ENCODE results near the gene FBXW9. TPM values are rescaled to one million over a fixed set of nuclear protein-coding genes. Genes with fewer than 3 reads are reported as not detected.
"Not testable (repeated sequence)": the region's sequence is repeated elsewhere in the genome, so short reads cannot be mapped to it uniquely, and the experiment has no call there.

The FBXW9 gene
- total RNA-seq, 1 donor from 2014 or later = 4.0 TPM

DNA sequence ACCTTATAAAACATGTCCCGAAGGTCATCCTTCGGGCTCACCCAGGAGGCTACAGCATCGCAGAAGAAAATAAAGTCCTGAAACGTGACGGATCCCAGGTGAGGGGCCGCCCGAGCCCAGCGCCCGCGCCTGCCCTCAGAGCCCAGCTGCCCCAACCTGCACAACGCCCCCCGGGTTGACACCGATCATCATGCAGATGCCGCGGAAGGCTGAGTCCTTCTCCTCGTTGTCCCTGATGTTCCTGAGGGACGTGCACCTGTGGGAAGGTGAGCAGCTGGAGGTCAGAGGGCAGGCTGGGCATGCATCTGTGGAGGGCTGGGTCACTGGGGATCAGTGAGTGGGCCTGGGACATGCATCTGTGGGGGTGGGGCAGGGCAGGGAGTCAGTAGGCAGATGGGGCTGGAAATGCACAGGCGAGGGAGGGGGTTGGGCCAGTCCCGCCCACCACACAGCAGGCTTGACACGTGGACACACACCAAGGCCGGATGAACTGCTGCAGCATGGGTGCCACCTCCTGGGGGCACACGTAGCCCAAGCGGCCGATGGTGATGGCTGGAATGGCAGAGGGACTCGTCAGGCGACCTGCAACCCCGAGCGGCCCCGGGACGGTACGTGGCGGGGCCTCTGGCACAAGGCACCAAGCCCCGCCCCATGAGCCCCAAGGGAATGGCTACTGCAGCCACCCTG, 5.3 kb upstream of the FBXW9 start:
- H3K27ac Mint-ChIP-seq = no peak overlapping the region
- Histone ChIP-seq H3K4me3 (no peak overlapping the region), H3K9ac (no peak overlapping the region), H3K4me1 (peaks cover 10% of the 10 kb centered on the region), H2AFZ (replicated peaks) (no peak overlapping the region), H3F3A (ENCODE audit: low read depth) (peaks cover 69% of the 10 kb centered on the region), H3K36me3 (no peaks in the 10 kb centered on the region), H3K4me2 (no peak overlapping the region), H4K20me1 (ENCODE audit: low read depth) (no peaks in the 10 kb centered on the region), H3K9me3 (ENCODE audit: low read depth) (no peaks in the 10 kb centered on the region), H3K79me2 (ENCODE audit: low read depth) (peaks cover 6% of the 10 kb centered on the region), H3K27me3 (no peaks in the 10 kb centered on the region), H3K27ac (no peak overlapping the region)
- TF ChIP-seq EZH2phosphoT487 (IDR thresholded peaks at IDR 0.05) (no peak), EZH2 (IDR thresholded peaks at IDR 0.05) (no peak)
- TF ChIP-seq, protein P1, sequence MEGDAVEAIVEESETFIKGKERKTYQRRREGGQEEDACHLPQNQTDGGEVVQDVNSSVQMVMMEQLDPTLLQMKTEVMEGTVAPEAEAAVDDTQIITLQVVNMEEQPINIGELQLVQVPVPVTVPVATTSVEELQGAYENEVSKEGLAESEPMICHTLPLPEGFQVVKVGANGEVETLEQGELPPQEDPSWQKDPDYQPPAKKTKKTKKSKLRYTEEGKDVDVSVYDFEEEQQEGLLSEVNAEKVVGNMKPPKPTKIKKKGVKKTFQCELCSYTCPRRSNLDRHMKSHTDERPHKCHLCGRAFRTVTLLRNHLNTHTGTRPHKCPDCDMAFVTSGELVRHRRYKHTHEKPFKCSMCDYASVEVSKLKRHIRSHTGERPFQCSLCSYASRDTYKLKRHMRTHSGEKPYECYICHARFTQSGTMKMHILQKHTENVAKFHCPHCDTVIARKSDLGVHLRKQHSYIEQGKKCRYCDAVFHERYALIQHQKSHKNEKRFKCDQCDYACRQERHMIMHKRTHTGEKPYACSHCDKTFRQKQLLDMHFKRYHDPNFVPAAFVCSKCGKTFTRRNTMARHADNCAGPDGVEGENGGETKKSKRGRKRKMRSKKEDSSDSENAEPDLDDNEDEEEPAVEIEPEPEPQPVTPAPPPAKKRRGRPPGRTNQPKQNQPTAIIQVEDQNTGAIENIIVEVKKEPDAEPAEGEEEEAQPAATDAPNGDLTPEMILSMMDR (IDR thresholded peaks at IDR 0.05) = no peak
- no peak overlapping the region for H3K4me3 Mint-ChIP-seq
- no peaks in the 10 kb centered on the region for H3K9me3 Mint-ChIP-seq
- no peak for DNase-seq (ENCODE audit: low spot score)
- peaks cover 2% of the 10 kb centered on the region for H3K27me3 Mint-ChIP-seq (ENCODE audit: insufficient read depth, low read depth)
- H3K4me1 Mint-ChIP-seq = peaks cover 9% of the 10 kb centered on the region
- peaks cover 16% of the 10 kb centered on the region for H3K36me3 Mint-ChIP-seq

DNA sequence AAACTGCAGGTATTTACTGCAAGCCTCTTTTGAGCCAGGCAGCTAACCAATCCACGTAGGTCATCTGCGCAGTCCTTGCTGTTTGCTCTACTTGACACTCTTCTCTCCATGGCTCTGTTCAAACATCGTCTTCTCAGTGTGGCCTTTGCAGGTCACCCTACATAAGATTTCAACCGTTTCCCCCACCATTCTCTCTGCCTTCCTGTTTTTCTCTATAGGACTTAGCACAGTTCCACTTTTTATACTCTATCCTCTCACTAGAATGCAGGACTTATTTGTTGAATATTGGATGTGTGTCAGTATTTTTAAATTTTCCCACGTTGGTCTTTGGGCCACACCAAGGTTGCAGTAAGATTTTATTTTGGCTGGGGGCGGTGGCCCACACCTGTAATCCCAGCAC, 1.7 kb upstream of the FBXW9 start:
- Mint-ChIP-seq H3K9me3 (no peaks in the 10 kb centered on the region), H3K4me3 (peak overlapping the region; percentile 79), H3K36me3 (peaks cover 7% of the 10 kb centered on the region), H3K4me1 (peaks cover 10% of the 10 kb centered on the region), H3K27me3 (ENCODE audit: insufficient read depth, low read depth) (peaks cover 2% of the 10 kb centered on the region), H3K27ac (no peak overlapping the region)
- no peaks in the 10 kb centered on the region for H3K9me3 ChIP-seq (ENCODE audit: low read depth)
- no peak for TF ChIP-seq EZH2phosphoT487 (IDR thresholded peaks at IDR 0.05)
- TF ChIP-seq EZH2 (IDR thresholded peaks at IDR 0.05) = no peak
- TF ChIP-seq, protein P1 (IDR thresholded peaks at IDR 0.05) = no peak
- no peak overlapping the region for H2AFZ ChIP-seq (replicated peaks)
- no peaks in the 10 kb centered on the region for H3K36me3 ChIP-seq
- H3K27ac ChIP-seq = no peak overlapping the region
- peaks cover 6% of the 10 kb centered on the region for H3K79me2 ChIP-seq (ENCODE audit: low read depth)
- no peaks in the 10 kb centered on the region for H4K20me1 ChIP-seq (ENCODE audit: low read depth)
- no peak overlapping the region for H3K9ac ChIP-seq
- H3K4me1 ChIP-seq = peaks cover 14% of the 10 kb centered on the region
- no peak for DNase-seq (ENCODE audit: low spot score)
- no peak overlapping the region for H3K4me3 ChIP-seq
- H3K27me3 ChIP-seq = no peaks in the 10 kb centered on the region
- H3F3A ChIP-seq (ENCODE audit: low read depth) = peaks cover 50% of the 10 kb centered on the region
- no peak overlapping the region for H3K4me2 ChIP-seq

DNA sequence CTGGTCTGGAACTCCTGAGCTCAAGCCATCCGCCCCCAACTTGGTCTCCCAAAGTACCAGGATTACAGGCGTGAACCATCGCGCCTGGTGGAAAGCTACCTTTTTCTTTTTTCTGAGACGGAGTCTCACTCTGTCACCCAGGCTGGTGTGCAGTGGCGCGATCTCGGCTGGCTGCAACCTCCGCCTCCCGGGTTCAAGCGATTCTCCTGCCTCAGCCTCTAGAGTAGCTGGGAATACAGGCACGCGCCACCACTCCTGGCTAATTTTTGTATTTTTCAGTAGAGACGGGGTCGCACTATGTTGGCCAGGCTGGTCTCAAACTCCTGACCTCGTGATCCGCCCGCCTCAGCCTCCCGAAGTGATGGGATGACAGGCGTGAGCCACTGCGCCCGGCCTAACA, 994 bp upstream of the FBXW9 start:
- H3K4me2 ChIP-seq = peak overlapping the region; percentile 84
- H3K36me3 Mint-ChIP-seq = not testable (repeated sequence)

DNA sequence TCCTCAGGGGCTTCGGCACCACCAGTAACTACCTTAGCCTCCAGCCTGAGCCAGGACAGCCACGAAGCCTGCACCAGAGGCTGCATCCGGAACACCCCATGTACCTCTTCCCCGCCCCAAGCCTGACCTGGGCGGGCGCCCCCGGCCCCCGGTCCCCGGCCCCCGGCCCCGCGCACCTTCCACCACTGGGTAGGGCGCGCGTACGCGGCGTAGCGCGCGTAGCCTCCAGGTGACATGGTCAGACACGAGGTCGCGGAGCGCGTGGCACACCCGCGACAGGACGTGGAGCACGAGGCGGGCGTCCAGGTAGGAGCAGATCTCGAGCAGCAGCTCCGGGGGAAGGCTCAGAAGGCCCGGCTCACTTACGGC, 450 bp downstream of the FBXW9 start:
- Histone ChIP-seq H3K9me3 (ENCODE audit: low read depth) (no peaks in the 10 kb centered on the region), H3K4me1 (peaks cover 7% of the 10 kb centered on the region), H3K9ac (peak overlapping the region; percentile 64), H2AFZ (replicated peaks) (peak overlapping the region; percentile 58), H3K27me3 (no peaks in the 10 kb centered on the region), H4K20me1 (ENCODE audit: low read depth) (no peaks in the 10 kb centered on the region), H3K36me3 (no peaks in the 10 kb centered on the region), H3K79me2 (ENCODE audit: low read depth) (no peaks in the 10 kb centered on the region), H3F3A (ENCODE audit: low read depth) (peaks cover 36% of the 10 kb centered on the region), H3K27ac (no peak overlapping the region), H3K4me3 (peak overlapping the region; percentile 82), H3K4me2 (peak overlapping the region; percentile 84)
- DNase-seq (ENCODE audit: low spot score) = no peak
- H3K4me3 Mint-ChIP-seq = peak overlapping the region; percentile 94
- H3K27ac Mint-ChIP-seq = no peak overlapping the region
- TF ChIP-seq EZH2phosphoT487 (IDR thresholded peaks at IDR 0.05) = no peak
- no peak for TF ChIP-seq EZH2 (IDR thresholded peaks at IDR 0.05)
- TF ChIP-seq, protein P1 (IDR thresholded peaks at IDR 0.05) = no peak
- no peaks in the 10 kb centered on the region for H3K9me3 Mint-ChIP-seq
- peaks cover 2% of the 10 kb centered on the region for H3K27me3 Mint-ChIP-seq (ENCODE audit: insufficient read depth, low read depth)
- H3K36me3 Mint-ChIP-seq = peaks cover 4% of the 10 kb centered on the region
- peaks cover 7% of the 10 kb centered on the region for H3K4me1 Mint-ChIP-seq

More for the DNA sequence above, 994 bp upstream of the FBXW9 start:
- H3K36me3 ChIP-seq; H3K9me3 Mint-ChIP-seq; H3K4me1 Mint-ChIP-seq; H2AFZ ChIP-seq (replicated peaks); H3K27ac Mint-ChIP-seq; H3K9me3 ChIP-seq (ENCODE audit: low read depth); DNase-seq (ENCODE audit: low spot score); H3K9ac ChIP-seq; H3K79me2 ChIP-seq (ENCODE audit: low read depth); H3K27ac ChIP-seq; H4K20me1 ChIP-seq (ENCODE audit: low read depth); H3K27me3 Mint-ChIP-seq (ENCODE audit: insufficient read depth, low read depth); H3K4me1 ChIP-seq; H3K27me3 ChIP-seq: not testable (repeated sequence)
- peak overlapping the region; percentile 94 for H3K4me3 Mint-ChIP-seq
- H3K4me3 ChIP-seq = peak overlapping the region; percentile 82
- peaks cover 44% of the 10 kb centered on the region for H3F3A ChIP-seq (ENCODE audit: low read depth)

All from neural progenitor cell (in vitro differentiated cells).